K562 (cell line): ENCODE measurements around the gene IKZF3.

Source experiments
- ATF2 ChIP-seq: sonication (generic); formaldehyde crosslinking; IDR thresholded peaks from 2 replicates; pipeline ENCODE4 v1.8.1; 2022; ENCODE audit warnings: missing genetic modification reagents
- ETV5 ChIP-seq: sonication (generic); formaldehyde crosslinking; IDR thresholded peaks from 2 replicates; pipeline ENCODE4 v1.4.0; 2020; ENCODE audit warnings: low read depth, mild to moderate bottlenecking, missing genetic modification reagents
- MECOM ChIP-seq: fragments of 250-450 bp; sonication (Bioruptor Pico); IDR thresholded peaks from 2 replicates; pipeline ENCODE4 v1.8.0; 2022; ENCODE audit warnings: inconsistent platforms
- NCOA1 ChIP-seq: fragments of 450-650 bp; IDR thresholded peaks from 2 replicates; pipeline ENCODE4 v1.6.1; 2016; ENCODE audit warnings: low read depth
- NFATC3 ChIP-seq: fragments of 450-650 bp; IDR thresholded peaks from 2 replicates; pipeline ENCODE4 v1.6.1; 2017; ENCODE audit warnings: mild to moderate bottlenecking
- SMARCC2 ChIP-seq: fragments of 450-650 bp; IDR thresholded peaks from 2 replicates; pipeline ENCODE4 v1.6.1; 2017; ENCODE audit warnings: antibody characterized with exemption, moderate library complexity, mild to moderate bottlenecking, low read depth
- SP2 ChIP-seq: IDR thresholded peaks from 2 replicates; pipeline ENCODE4 v1.6.1; 2011; ENCODE audit warnings: mild to moderate bottlenecking, low read depth, low read length, moderate library complexity; ENCODE audit not compliant: poor library complexity, severe bottlenecking; ENCODE audit errors: extremely low read depth
- TEAD4 ChIP-seq, 2 experiments: sonication (generic) in 1 of 2; formaldehyde crosslinking in 1 of 2; IDR thresholded peaks; 2 replicates each; pipeline versions ENCODE4 v1.6.1 to v1.8.0; 2012 to 2022; ENCODE audit warnings: borderline replicate concordance in 1 of 2, inconsistent platforms in 1 of 2, low read length in 1 of 2, mild to moderate bottlenecking in 1 of 2, missing genetic modification reagents in 1 of 2
- USF1 ChIP-seq: sonication (generic); formaldehyde crosslinking; IDR thresholded peaks from 2 replicates; pipeline ENCODE4 v1.9.0; 2022; ENCODE audit warnings: mild to moderate bottlenecking, missing genetic modification reagents
- XRCC5 ChIP-seq: fragments of 200-400 bp; formaldehyde crosslinking; IDR thresholded peaks from 2 replicates; pipeline ENCODE4 v1.6.1; 2017; ENCODE audit warnings: low read depth, mild to moderate bottlenecking, low read length
- ZNF232 ChIP-seq: sonication (generic); formaldehyde crosslinking; IDR thresholded peaks from 2 replicates; pipeline ENCODE4 v1.8.0; 2022; ENCODE audit warnings: mild to moderate bottlenecking, missing genetic modification reagents
- TF ChIP-seq, protein P1 (sequence below): IDR thresholded peaks from 2 replicates; pipeline ENCODE4 v1.6.1; 2014; ENCODE audit warnings: antibody characterized with exemption

- TF ChIP-seq USF1 (CRISPR knock-in tag) (no peak), NFATC3 (no peak), ZNF232 (CRISPR knock-in tag) (no peak), SP2 (no peak), ATF2 (CRISPR knock-in tag) (no peak), NCOA1 (no peak), TEAD4 (IDR thresholded peaks at IDR 0.05; ENCODE audit: low read length) (no peak), TEAD4 (CRISPR knock-in tag; IDR thresholded peaks at IDR 0.05; ENCODE audit: borderline replicate concordance) (no peak), SMARCC2 (no peak), XRCC5 (no peak), ETV5 (CRISPR knock-in tag) (no peak), MECOM (no peak)
- TF ChIP-seq, protein P1, sequence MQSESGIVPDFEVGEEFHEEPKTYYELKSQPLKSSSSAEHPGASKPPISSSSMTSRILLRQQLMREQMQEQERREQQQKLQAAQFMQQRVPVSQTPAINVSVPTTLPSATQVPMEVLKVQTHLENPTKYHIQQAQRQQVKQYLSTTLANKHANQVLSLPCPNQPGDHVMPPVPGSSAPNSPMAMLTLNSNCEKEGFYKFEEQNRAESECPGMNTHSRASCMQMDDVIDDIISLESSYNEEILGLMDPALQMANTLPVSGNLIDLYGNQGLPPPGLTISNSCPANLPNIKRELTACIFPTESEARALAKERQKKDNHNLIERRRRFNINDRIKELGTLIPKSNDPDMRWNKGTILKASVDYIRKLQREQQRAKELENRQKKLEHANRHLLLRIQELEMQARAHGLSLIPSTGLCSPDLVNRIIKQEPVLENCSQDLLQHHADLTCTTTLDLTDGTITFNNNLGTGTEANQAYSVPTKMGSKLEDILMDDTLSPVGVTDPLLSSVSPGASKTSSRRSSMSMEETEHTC, result no peak
These were observed 139.4 kb downstream of the IKZF3 start for GRCh38 chr17:39724731-39725130.
